Neural cell (in vitro differentiated cells): ENCODE measurements around the gene PTTG1. TPM values are rescaled to one million over a fixed set of nuclear protein-coding genes. Genes with fewer than 3 reads are reported as not detected.

Experiments
- H2AFZ ChIP-seq: fragments of 200-600, 300-800 bp; sonication (generic), shearing (Covaris generic); 2 replicates; pipeline ENCODE4 v1.6.0; 2014; ENCODE audit warnings: low read depth, mild to moderate bottlenecking, antibody characterized with exemption, low read length, moderate library complexity
- H3F3A ChIP-seq: fragments of 200-600 bp; shearing (Covaris generic); 2 replicates; pipeline ENCODE4 v1.6.1; 2016; ENCODE audit warnings: mild to moderate bottlenecking, moderate library complexity, mixed read lengths, antibody characterized with exemption, low read length; ENCODE audit not compliant: insufficient read depth, poor library complexity, severe bottlenecking
- H3K27ac ChIP-seq: fragments of 200-600, 300-800 bp; sonication (generic), shearing (Covaris generic); 2 replicates; pipeline ENCODE4 v1.5.1; 2014; ENCODE audit warnings: mild to moderate bottlenecking, low read length, moderate library complexity
- H3K27me3 ChIP-seq: fragments of 300-800, 200-600 bp; sonication (generic), shearing (Covaris generic); 2 replicates; pipeline ENCODE4 v1.6.0; 2014; ENCODE audit warnings: mild to moderate bottlenecking, low read depth, low read length, moderate library complexity; ENCODE audit not compliant: insufficient read depth
- H3K36me3 ChIP-seq: fragments of 300-800, 200-600 bp; sonication (generic), shearing (Covaris generic); 2 replicates; pipeline ENCODE4 v1.5.1; 2014; ENCODE audit warnings: mild to moderate bottlenecking, antibody characterized with exemption, low read length, moderate library complexity; ENCODE audit not compliant: insufficient read depth
- H3K4me2 ChIP-seq: fragments of 300-800, 200-600 bp; sonication (generic), shearing (Covaris generic); 2 replicates; pipeline ENCODE4 v1.6.0; 2014; ENCODE audit warnings: mild to moderate bottlenecking, low read length
- H3K4me3 ChIP-seq: fragments of 300-800, 200-600 bp; sonication (generic), shearing (Covaris generic); 2 replicates; pipeline ENCODE4 v1.5.1; 2014; ENCODE audit warnings: mild to moderate bottlenecking, low read length, moderate library complexity
- H3K79me2 ChIP-seq: fragments of 200-600 bp; shearing (Covaris generic); replicated peaks from 2 replicates; pipeline ENCODE4 v1.6.0; 2014; ENCODE audit warnings: mild to moderate bottlenecking, low read length, moderate library complexity; ENCODE audit not compliant: insufficient read depth
- H3K9ac ChIP-seq: fragments of 300-800, 200-600 bp; sonication (generic), shearing (Covaris generic); 2 replicates; pipeline ENCODE4 v1.6.1; 2016; ENCODE audit warnings: mild to moderate bottlenecking, low read length, mixed read lengths
- H3K9me2 ChIP-seq: fragments of 200-600 bp; shearing (Covaris generic); 2 replicates; pipeline ENCODE4 v1.6.1; 2016; ENCODE audit warnings: mild to moderate bottlenecking, low read length, mixed read lengths; ENCODE audit not compliant: insufficient read depth
- H3K9me3 ChIP-seq: fragments of 200-600, 300-800 bp; sonication (generic), shearing (Covaris generic); 2 replicates; pipeline ENCODE4 v1.6.1; 2016; ENCODE audit warnings: mild to moderate bottlenecking, mixed run types, low read length, moderate library complexity, mixed read lengths
- H4K20me1 ChIP-seq: fragments of 200-600 bp; shearing (Covaris generic); 2 replicates; pipeline ENCODE4 v1.6.1; 2016; ENCODE audit warnings: mild to moderate bottlenecking, mixed run types; ENCODE audit not compliant: insufficient read depth
- EP300 ChIP-seq: fragments of 450-650 bp; conservative IDR thresholded peaks from 2 replicates; pipeline ENCODE4 v1.6.1; 2014; ENCODE audit warnings: antibody characterized with exemption, mild to moderate bottlenecking, moderate library complexity; ENCODE audit not compliant: poor library complexity, severe bottlenecking
- EZH2 ChIP-seq: fragments of 200-600, 300-800 bp; shearing (Covaris generic), sonication (generic); IDR thresholded peaks from 2 replicates; pipeline ENCODE4 v1.6.1; 2014; ENCODE audit warnings: antibody characterized with exemption, low read length, borderline replicate concordance, mild to moderate bottlenecking; ENCODE audit not compliant: insufficient read depth, poor library complexity, severe bottlenecking
- MXI1 ChIP-seq: fragments of 450-650 bp; conservative IDR thresholded peaks from 2 replicates; pipeline ENCODE4 v1.6.1; 2014; ENCODE audit warnings: antibody characterized with exemption, mild to moderate bottlenecking; ENCODE audit not compliant: poor library complexity, severe bottlenecking
- POLR2AphosphoS5 ChIP-seq: IDR thresholded peaks from 2 replicates; pipeline ENCODE4 v1.6.1; 2012
- RAD21 ChIP-seq: fragments of 450-650 bp; conservative IDR thresholded peaks from 2 replicates; pipeline ENCODE4 v1.6.1; 2014; ENCODE audit warnings: antibody characterized with exemption, mild to moderate bottlenecking, moderate library complexity
- SMC3 ChIP-seq: fragments of 450-650 bp; conservative IDR thresholded peaks from 2 replicates; pipeline ENCODE4 v1.6.1; 2014; ENCODE audit warnings: antibody characterized with exemption, mild to moderate bottlenecking, moderate library complexity; ENCODE audit not compliant: poor library complexity
- TAF1 ChIP-seq: IDR thresholded peaks from 2 replicates; pipeline ENCODE4 v1.6.1; 2012; ENCODE audit warnings: low read depth
- polyA plus RNA-seq: library from polyadenylated mRNA; depleted of rRNA; stranded (reverse); fragments of >200 nt; gene quantifications from 2 replicates; pipeline ENCODE4 v1.2.3, GENCODE V29; 2014
- TF ChIP-seq, protein P1 (sequence below): fragments of 450-650 bp; IDR thresholded peaks from 2 replicates; pipeline ENCODE4 v1.5.1; 2014; ENCODE audit warnings: antibody characterized with exemption, mild to moderate bottlenecking, moderate library complexity; ENCODE audit not compliant: poor library complexity, severe bottlenecking
- TF ChIP-seq, protein P2 (sequence below): IDR thresholded peaks from 2 replicates; pipeline ENCODE4 v1.6.1; 2012; ENCODE audit warnings: borderline replicate concordance

Gene PTTG1
- polyA plus RNA-seq, 1 donor from 2014 or later: 42.6 TPM

DNA sequence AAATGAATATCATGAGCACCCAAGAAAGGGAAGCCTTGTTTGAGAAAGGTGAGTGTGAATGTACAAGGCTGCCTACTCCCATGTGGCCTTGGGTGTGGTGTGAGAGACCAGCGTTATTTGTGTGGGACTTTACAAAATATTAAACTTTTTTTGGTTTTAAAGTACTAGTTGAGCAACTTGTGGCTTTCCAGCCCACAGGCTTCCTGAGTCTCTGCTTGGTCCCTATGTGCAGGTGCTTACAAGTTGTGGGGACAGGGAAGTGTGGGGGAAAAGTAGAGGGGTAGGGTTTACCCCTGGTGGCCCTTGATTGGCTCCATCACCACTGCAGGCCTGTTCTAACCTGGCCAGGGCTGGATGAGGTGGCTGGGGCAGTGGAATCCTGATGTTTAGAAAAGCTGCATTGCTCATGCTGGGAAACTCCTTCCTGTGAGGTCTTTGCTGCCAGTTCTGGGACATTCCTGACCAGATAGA lies 19.7 kb downstream of the PTTG1 start:
- H3K36me3 ChIP-seq: no peaks in the 10 kb centered on the region
- no peak overlapping the region for H2AFZ ChIP-seq
- H3K4me2 ChIP-seq: no peak overlapping the region
- H3K9me2 ChIP-seq: no peaks in the 10 kb centered on the region
- no peaks in the 10 kb centered on the region for H3K79me2 ChIP-seq
- H3K4me3 ChIP-seq: no peak overlapping the region
- no peaks in the 10 kb centered on the region for H3K9me3 ChIP-seq
- H3K27ac ChIP-seq: no peak overlapping the region
- no peaks in the 10 kb centered on the region for H3F3A ChIP-seq
- no peak overlapping the region for H3K9ac ChIP-seq
- H3K27me3 ChIP-seq: no peaks in the 10 kb centered on the region
- no peaks in the 10 kb centered on the region for H4K20me1 ChIP-seq
- no peak for TF ChIP-seq EP300
- TF ChIP-seq, protein P1, sequence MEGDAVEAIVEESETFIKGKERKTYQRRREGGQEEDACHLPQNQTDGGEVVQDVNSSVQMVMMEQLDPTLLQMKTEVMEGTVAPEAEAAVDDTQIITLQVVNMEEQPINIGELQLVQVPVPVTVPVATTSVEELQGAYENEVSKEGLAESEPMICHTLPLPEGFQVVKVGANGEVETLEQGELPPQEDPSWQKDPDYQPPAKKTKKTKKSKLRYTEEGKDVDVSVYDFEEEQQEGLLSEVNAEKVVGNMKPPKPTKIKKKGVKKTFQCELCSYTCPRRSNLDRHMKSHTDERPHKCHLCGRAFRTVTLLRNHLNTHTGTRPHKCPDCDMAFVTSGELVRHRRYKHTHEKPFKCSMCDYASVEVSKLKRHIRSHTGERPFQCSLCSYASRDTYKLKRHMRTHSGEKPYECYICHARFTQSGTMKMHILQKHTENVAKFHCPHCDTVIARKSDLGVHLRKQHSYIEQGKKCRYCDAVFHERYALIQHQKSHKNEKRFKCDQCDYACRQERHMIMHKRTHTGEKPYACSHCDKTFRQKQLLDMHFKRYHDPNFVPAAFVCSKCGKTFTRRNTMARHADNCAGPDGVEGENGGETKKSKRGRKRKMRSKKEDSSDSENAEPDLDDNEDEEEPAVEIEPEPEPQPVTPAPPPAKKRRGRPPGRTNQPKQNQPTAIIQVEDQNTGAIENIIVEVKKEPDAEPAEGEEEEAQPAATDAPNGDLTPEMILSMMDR: no peak
- no peak for TF ChIP-seq SMC3
- TF ChIP-seq, protein P2, sequence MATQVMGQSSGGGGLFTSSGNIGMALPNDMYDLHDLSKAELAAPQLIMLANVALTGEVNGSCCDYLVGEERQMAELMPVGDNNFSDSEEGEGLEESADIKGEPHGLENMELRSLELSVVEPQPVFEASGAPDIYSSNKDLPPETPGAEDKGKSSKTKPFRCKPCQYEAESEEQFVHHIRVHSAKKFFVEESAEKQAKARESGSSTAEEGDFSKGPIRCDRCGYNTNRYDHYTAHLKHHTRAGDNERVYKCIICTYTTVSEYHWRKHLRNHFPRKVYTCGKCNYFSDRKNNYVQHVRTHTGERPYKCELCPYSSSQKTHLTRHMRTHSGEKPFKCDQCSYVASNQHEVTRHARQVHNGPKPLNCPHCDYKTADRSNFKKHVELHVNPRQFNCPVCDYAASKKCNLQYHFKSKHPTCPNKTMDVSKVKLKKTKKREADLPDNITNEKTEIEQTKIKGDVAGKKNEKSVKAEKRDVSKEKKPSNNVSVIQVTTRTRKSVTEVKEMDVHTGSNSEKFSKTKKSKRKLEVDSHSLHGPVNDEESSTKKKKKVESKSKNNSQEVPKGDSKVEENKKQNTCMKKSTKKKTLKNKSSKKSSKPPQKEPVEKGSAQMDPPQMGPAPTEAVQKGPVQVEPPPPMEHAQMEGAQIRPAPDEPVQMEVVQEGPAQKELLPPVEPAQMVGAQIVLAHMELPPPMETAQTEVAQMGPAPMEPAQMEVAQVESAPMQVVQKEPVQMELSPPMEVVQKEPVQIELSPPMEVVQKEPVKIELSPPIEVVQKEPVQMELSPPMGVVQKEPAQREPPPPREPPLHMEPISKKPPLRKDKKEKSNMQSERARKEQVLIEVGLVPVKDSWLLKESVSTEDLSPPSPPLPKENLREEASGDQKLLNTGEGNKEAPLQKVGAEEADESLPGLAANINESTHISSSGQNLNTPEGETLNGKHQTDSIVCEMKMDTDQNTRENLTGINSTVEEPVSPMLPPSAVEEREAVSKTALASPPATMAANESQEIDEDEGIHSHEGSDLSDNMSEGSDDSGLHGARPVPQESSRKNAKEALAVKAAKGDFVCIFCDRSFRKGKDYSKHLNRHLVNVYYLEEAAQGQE: no peak
- no peak for TF ChIP-seq EZH2
- TF ChIP-seq MXI1: no peak
- no peak for TF ChIP-seq TAF1
- no peak for TF ChIP-seq RAD21
- TF ChIP-seq POLR2AphosphoS5: no peak

DNA sequence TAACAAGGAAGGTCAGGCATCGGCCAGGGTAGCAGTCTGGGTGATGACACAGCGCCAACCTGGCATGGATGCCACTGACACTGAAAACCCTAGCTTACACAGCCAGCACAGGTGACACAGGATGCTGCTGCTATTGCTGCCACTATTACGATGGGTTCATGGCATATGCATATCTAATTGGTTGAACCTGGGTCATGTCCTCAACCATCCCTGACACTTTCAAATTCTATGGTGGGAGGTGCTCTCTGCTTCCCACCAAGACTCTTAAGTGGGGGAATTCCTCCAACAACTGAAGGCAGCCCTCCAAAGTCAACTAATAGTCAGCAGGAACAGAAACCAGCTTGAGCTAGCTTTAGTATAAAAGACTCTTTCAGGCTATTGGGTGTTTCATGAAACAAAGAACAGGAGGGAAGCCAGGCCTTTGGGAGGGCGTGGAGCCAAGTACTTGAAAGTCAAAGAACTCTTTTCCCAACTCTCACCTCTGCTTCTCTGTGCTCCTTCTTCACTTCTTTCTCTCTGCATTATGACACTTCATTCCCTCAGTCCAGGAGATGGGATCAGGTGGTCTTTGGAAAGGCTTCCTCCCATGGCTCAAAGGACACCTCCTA lies 21.3 kb downstream of the PTTG1 start:
- no peaks in the 10 kb centered on the region for H3K27me3 ChIP-seq
- H3K4me2 ChIP-seq: no peak overlapping the region
- no peaks in the 10 kb centered on the region for H3F3A ChIP-seq
- no peak overlapping the region for H3K9ac ChIP-seq
- H3K4me3 ChIP-seq: no peak overlapping the region
- H2AFZ ChIP-seq: no peak overlapping the region
- H3K9me3 ChIP-seq: no peaks in the 10 kb centered on the region
- H3K27ac ChIP-seq: no peak overlapping the region
- H3K79me2 ChIP-seq: no peaks in the 10 kb centered on the region
- H3K9me2 ChIP-seq: no peaks in the 10 kb centered on the region
- H3K36me3 ChIP-seq: no peaks in the 10 kb centered on the region
- TF ChIP-seq, protein P1: no peak
- TF ChIP-seq POLR2AphosphoS5 (no peak), SMC3 (no peak), TAF1 (no peak), EP300 (no peak), RAD21 (no peak), MXI1 (no peak), EZH2 (no peak)
- TF ChIP-seq, protein P2: no peak
- no peaks in the 10 kb centered on the region for H4K20me1 ChIP-seq
